GM06990 (cell line): ENCODE measurements around the gene MZT2A.
"Not testable (repeated sequence)": the region's sequence is repeated elsewhere in the genome, so short reads cannot be mapped to it uniquely, and the experiment has no call there.

Experiments
- DNase-seq: peaks from one replicate; pipeline ENCODE4 v3.0.0-alpha.2; 2011; ENCODE audit not compliant: insufficient read length; ENCODE audit errors: extremely low read depth
- H3K27me3 ChIP-seq: replicated peaks from 2 replicates; pipeline ENCODE4 v1.6.0; 2011; ENCODE audit warnings: low read length; ENCODE audit not compliant: control insufficient read depth, insufficient read depth
- H3K36me3 ChIP-seq: 2 replicates; pipeline ENCODE4 v1.5.1; 2011; ENCODE audit warnings: low read length; ENCODE audit not compliant: control insufficient read depth, insufficient read depth
- H3K4me3 ChIP-seq: replicated peaks from 2 replicates; pipeline ENCODE4 v1.5.1; 2011; ENCODE audit warnings: low read depth, mild to moderate bottlenecking, control low read depth, low read length
- CTCF ChIP-seq: IDR thresholded peaks from 2 replicates; pipeline ENCODE4 v1.5.1; 2011; ENCODE audit warnings: low read length, control low read depth, mild to moderate bottlenecking, inconsistent platforms; ENCODE audit not compliant: insufficient read depth, poor library complexity, severe bottlenecking

Gene MZT2A

GRCh38 chr2:131516011-131516410, 23.8 kb upstream of the MZT2A start:
- H3K4me3 ChIP-seq = no peak overlapping the region
- TF ChIP-seq CTCF = no peak
- H3K27me3 ChIP-seq = no peaks in the 10 kb centered on the region
- peaks cover 11% of the 10 kb centered on the region for H3K36me3 ChIP-seq
- DNase-seq = no peak

- not testable (repeated sequence) for H3K36me3 ChIP-seq, H3K4me3 ChIP-seq, H3K27me3 ChIP-seq, DNase-seq
These were observed 23.0 kb upstream of the MZT2A start for GRCh38 chr2:131515235-131515634.

GRCh38 chr2:131514408-131515166, 22.4 kb upstream of the MZT2A start:
- not testable (repeated sequence) for H3K27me3 ChIP-seq, DNase-seq, H3K36me3 ChIP-seq, H3K4me3 ChIP-seq

GRCh38 chr2:131511969-131512870, 20.0 kb upstream of the MZT2A start:
- DNase-seq, H3K27me3 ChIP-seq, H3K36me3 ChIP-seq, H3K4me3 ChIP-seq: not testable (repeated sequence)

- H3K4me3 ChIP-seq, DNase-seq, H3K36me3 ChIP-seq, H3K27me3 ChIP-seq: not testable (repeated sequence)
These were observed 19.2 kb upstream of the MZT2A start for GRCh38 chr2:131511291-131511968.

- H3K36me3 ChIP-seq = peaks cover 11% of the 10 kb centered on the region
- no peaks in the 10 kb centered on the region for H3K27me3 ChIP-seq
- TF ChIP-seq CTCF = no peak
- H3K4me3 ChIP-seq = no peak overlapping the region
- DNase-seq = no peak
These were observed 17.4 kb upstream of the MZT2A start for GRCh38 chr2:131509615-131510014.

- H3K4me3 ChIP-seq, H3K27me3 ChIP-seq, DNase-seq: not testable (repeated sequence)
- H3K36me3 ChIP-seq = peaks cover 19% of the 10 kb centered on the region
These were observed 12.0 kb upstream of the MZT2A start for GRCh38 chr2:131504082-131504750.

- not testable (repeated sequence) for H3K27me3 ChIP-seq, DNase-seq, H3K4me3 ChIP-seq
- H3K36me3 ChIP-seq = peaks cover 16% of the 10 kb centered on the region
These were observed 11.4 kb upstream of the MZT2A start for GRCh38 chr2:131503587-131503986.

GRCh38 chr2:131498321-131498973, 6.2 kb upstream of the MZT2A start:
- DNase-seq, H3K27me3 ChIP-seq, H3K4me3 ChIP-seq: not testable (repeated sequence)
- peaks cover 12% of the 10 kb centered on the region for H3K36me3 ChIP-seq

GRCh38 chr2:131495506-131495905, 3.3 kb upstream of the MZT2A start:
- H3K36me3 ChIP-seq, H3K27me3 ChIP-seq, H3K4me3 ChIP-seq, DNase-seq: not testable (repeated sequence)
